Ishikawa (cell line): ENCODE measurements around the gene CT47A7.
A peak's percentile ranks its signal among the peaks of the same experiment; 100 is the strongest.
"Not testable (repeated sequence)": the region's sequence is repeated elsewhere in the genome, so short reads cannot be mapped to it uniquely, and the experiment has no call there.

Source experiments
- CEBPB ChIP-seq: IDR thresholded peaks from 2 replicates; pipeline ENCODE4 v1.6.1; 2012
- CREB1 ChIP-seq: IDR thresholded peaks from 2 replicates; pipeline ENCODE4 v1.6.1; 2012; ENCODE audit warnings: low read depth
- EP300 ChIP-seq: IDR thresholded peaks from 2 replicates; pipeline ENCODE4 v1.6.1; 2012; ENCODE audit warnings: borderline replicate concordance
- MAX ChIP-seq: IDR thresholded peaks from 2 replicates; pipeline ENCODE4 v1.6.1; 2012
- RAD21 ChIP-seq: IDR thresholded peaks from 2 replicates; pipeline ENCODE4 v1.6.1; 2012; ENCODE audit warnings: low read depth
- TAF1 ChIP-seq: IDR thresholded peaks from 2 replicates; pipeline ENCODE4 v1.6.1; 2012; ENCODE audit warnings: low read depth, mild to moderate bottlenecking
- USF1 ChIP-seq: IDR thresholded peaks from 2 replicates; pipeline ENCODE4 v1.6.1; 2012
- YY1 ChIP-seq: IDR thresholded peaks from 2 replicates; pipeline ENCODE4 v1.6.1; 2012; ENCODE audit warnings: low read depth
- ZBTB7A ChIP-seq: IDR thresholded peaks from 2 replicates; pipeline ENCODE4 v1.6.1; 2012; ENCODE audit warnings: low read depth

Gene CT47A7

GRCh38 chrX:120956500-120956899 is at the start of gene CT47A7:
Gene CT47A7 (minus strand): TSS chrX:120956600. CDS start chrX:120956345, 255 bp downstream.
- not testable (repeated sequence) for TF ChIP-seq RAD21, EP300, CREB1

GRCh38 chrX:121000589-121000988 is 44.2 kb upstream of the CT47A7 start:
- TF ChIP-seq RAD21 (peak; percentile 33), TAF1 (no peak), YY1 (no peak), CREB1 (no peak)

- TF ChIP-seq ZBTB7A (no peak), RAD21 (no peak), USF1 (no peak), MAX (no peak), TAF1 (no peak), EP300 (no peak)
Observed at GRCh38 chrX:120999413-120999812, 43.0 kb upstream of the CT47A7 start.

- TF ChIP-seq CEBPB, CREB1, TAF1: not testable (repeated sequence)
Observed at GRCh38 chrX:120985660-120986059, 29.3 kb upstream of the CT47A7 start, which contains the start of gene CT47A1. Gene CT47A1 (minus strand): TSS chrX:120985760. CDS start chrX:120985529, 231 bp downstream.
